Mesendoderm (in vitro differentiated cells): ENCODE data around the gene RECK.
"Not testable (repeated sequence)": the region's sequence is repeated elsewhere in the genome, so short reads cannot be mapped to it uniquely, and the experiment has no call there.

Source experiments
- DNase-seq: peaks from one replicate; pipeline ENCODE4 v3.0.0; 2013
- H2AK5ac ChIP-seq: 2 replicates; pipeline ENCODE4 v1.6.1; 2013; ENCODE audit warnings: low read length, inconsistent platforms
- H2BK120ac ChIP-seq: 2 replicates; pipeline ENCODE4 v1.6.1; 2013; ENCODE audit warnings: low read depth, mild to moderate bottlenecking, low read length, moderate library complexity, mixed read lengths
- H2BK15ac ChIP-seq: replicated peaks from 2 replicates; pipeline ENCODE4 v1.6.1; 2013; ENCODE audit warnings: low read depth, mild to moderate bottlenecking, moderate library complexity
- H2BK5ac ChIP-seq: 2 replicates; pipeline ENCODE4 v1.6.1; 2013; ENCODE audit warnings: low read length, inconsistent platforms
- H3K18ac ChIP-seq: 2 replicates; pipeline ENCODE4 v1.6.1; 2013; ENCODE audit warnings: mild to moderate bottlenecking, low read length, mixed read lengths
- H3K23ac ChIP-seq: one replicate; pipeline ENCODE4 v1.6.1; 2013; ENCODE audit warnings: low read length
- H3K27ac ChIP-seq: 2 replicates; pipeline ENCODE4 v1.5.1; 2013; ENCODE audit warnings: low read depth, mild to moderate bottlenecking, inconsistent platforms, low read length, moderate library complexity
- H3K27me3 ChIP-seq: 2 replicates; pipeline ENCODE4 v1.6.1; 2013; ENCODE audit warnings: low read length, control low read depth, mild to moderate bottlenecking, inconsistent platforms; ENCODE audit not compliant: insufficient read depth, poor library complexity
- H3K36me3 ChIP-seq: 2 replicates; pipeline ENCODE4 v1.6.1; 2013; ENCODE audit warnings: low read length, inconsistent platforms; ENCODE audit not compliant: control insufficient read depth, insufficient read depth
- H3K4ac ChIP-seq: one replicate; pipeline ENCODE4 v1.6.1; 2013; ENCODE audit warnings: low read depth, mild to moderate bottlenecking, low read length, moderate library complexity
- H3K4me1 ChIP-seq: 2 replicates; pipeline ENCODE4 v1.6.1; 2013; ENCODE audit warnings: low read depth, low read length, inconsistent platforms; ENCODE audit not compliant: control insufficient read depth
- H3K4me2 ChIP-seq: 2 replicates; pipeline ENCODE4 v1.6.1; 2013; ENCODE audit warnings: low read length
- H3K4me3 ChIP-seq: 2 replicates; pipeline ENCODE4 v1.5.1; 2013; ENCODE audit warnings: mild to moderate bottlenecking, low read length
- H3K56ac ChIP-seq: one replicate; pipeline ENCODE4 v1.6.1; 2013; ENCODE audit warnings: low read length
- H3K79me1 ChIP-seq: 2 replicates; pipeline ENCODE4 v1.6.1; 2013; ENCODE audit warnings: low read length, inconsistent platforms
- H3K79me2 ChIP-seq: 2 replicates; pipeline ENCODE4 v1.6.1; 2013; ENCODE audit warnings: mild to moderate bottlenecking, low read length; ENCODE audit not compliant: control insufficient read depth, insufficient read depth
- H3K9ac ChIP-seq: 2 replicates; pipeline ENCODE4 v1.6.1; 2013; ENCODE audit warnings: low read length, inconsistent platforms
- H4K5ac ChIP-seq: one replicate; pipeline ENCODE4 v1.6.1; 2013; ENCODE audit warnings: low read length
- H4K8ac ChIP-seq: one replicate; pipeline ENCODE4 v1.6.1; 2013; ENCODE audit warnings: low read depth, mild to moderate bottlenecking, control low read depth, low read length, moderate library complexity
- WGBS: extraction: QIAGEN DNeasy Blood & Tissue Kit; methylation state at CpG from one replicate; pipeline ENCODE4 v1.1.7; 2013; ENCODE audit warnings: low lambda C conversion rate, missing lambda C conversion rate; ENCODE audit not compliant: insufficient coverage; ENCODE audit errors: extremely low coverage; 5-methylcytosine and 5-hydroxymethylcytosine counted together

The RECK gene

DNA sequence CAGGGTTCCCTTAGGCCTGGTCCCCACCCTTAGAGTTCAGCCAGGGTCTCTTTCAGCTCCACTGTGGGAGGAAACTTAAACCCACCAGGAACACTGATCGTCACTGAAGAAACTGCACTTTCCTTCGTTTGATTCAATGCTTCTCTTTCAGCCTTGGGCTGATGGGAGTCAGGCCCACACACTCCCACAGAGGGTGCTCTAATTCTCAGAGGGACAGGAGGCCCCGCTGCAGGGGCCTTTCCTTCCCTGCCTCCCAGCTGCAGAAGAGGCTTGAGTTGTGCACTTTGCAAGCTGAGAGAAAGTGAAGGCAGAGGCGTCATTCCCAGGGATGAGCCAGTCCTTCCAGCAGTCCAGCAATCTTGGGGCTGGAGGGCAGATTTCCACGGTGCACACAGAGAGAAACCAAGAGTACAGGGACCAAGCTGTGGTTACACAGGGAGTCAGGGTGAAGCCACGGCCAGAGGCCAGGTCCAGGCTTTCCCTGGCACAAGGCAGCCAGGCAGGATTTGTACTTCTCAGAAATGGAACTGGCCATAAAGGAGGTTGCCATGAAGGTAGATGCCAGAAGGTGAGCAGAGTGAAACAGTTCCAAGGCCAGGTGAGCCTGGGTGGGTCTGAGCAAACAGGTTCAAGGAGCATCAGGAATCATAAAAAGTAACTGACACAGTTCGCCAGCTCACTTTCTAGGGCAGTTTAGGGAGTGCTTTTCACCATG, 89.5 kb downstream of the RECK start:
- H3K4me2 ChIP-seq, result no peak overlapping the region
- no peak overlapping the region for H2BK5ac ChIP-seq
- no peak overlapping the region for H3K27ac ChIP-seq
- no peaks in the 10 kb centered on the region for H3K79me2 ChIP-seq
- no peaks in the 10 kb centered on the region for H3K27me3 ChIP-seq
- H3K4me3 ChIP-seq, result no peak overlapping the region
- H3K79me1 ChIP-seq, result no peaks in the 10 kb centered on the region
- WGBS, result no CpG with 5 or more reads among the region's 7 CpGs
- H4K8ac ChIP-seq, result no peak overlapping the region
- H2BK120ac ChIP-seq, result no peak overlapping the region
- no peak overlapping the region for H3K23ac ChIP-seq
- H2BK15ac ChIP-seq, result no peak overlapping the region
- H4K5ac ChIP-seq, result no peak overlapping the region
- H3K36me3 ChIP-seq, result no peaks in the 10 kb centered on the region
- H3K4ac ChIP-seq, result no peak overlapping the region
- no peaks in the 10 kb centered on the region for H3K4me1 ChIP-seq
- H2AK5ac ChIP-seq, result no peak overlapping the region
- H3K56ac ChIP-seq, result no peak overlapping the region
- H3K18ac ChIP-seq, result no peak overlapping the region
- DNase-seq, result no peak
- no peak overlapping the region for H3K9ac ChIP-seq

DNA sequence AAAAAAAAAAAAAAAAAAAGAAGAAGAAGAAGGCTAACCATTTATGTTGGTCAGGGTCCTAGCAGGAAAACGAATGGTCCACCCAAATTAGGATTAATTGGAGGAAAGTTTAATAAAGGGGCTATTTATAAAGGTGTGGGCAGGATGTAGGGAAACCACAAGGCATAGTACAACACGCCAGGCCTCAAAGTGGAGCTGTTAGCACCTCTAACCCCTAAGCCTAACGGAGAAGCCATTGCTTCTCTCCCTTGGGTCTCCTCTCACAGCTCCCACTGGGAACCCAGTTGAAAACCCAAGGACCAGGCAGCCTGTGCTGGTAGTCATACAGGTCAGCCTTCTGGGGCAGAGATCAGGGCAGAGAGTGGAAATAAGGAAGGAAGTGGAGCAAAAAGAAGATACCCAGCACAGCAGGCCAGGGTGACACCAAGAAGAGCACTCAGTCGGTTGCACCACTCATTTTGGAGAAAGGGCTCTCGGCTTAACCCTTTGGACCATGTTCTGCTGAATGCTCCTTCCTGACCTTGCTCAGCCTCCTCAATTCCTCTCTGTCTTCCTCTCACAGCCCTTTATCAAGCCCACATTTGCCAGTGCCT, 91.0 kb downstream of the RECK start:
- no peaks in the 10 kb centered on the region for H3K27me3 ChIP-seq
- no peak overlapping the region for H2BK5ac ChIP-seq
- H2BK120ac ChIP-seq, result no peak overlapping the region
- DNase-seq, result no peak
- no peak overlapping the region for H2AK5ac ChIP-seq
- no peak overlapping the region for H3K4ac ChIP-seq
- WGBS, result no CpG with 5 or more reads among the region's 5 CpGs
- no peak overlapping the region for H2BK15ac ChIP-seq
- H3K4me2 ChIP-seq, result no peak overlapping the region
- no peak overlapping the region for H3K56ac ChIP-seq
- no peaks in the 10 kb centered on the region for H3K4me1 ChIP-seq
- H4K8ac ChIP-seq, result no peak overlapping the region
- no peak overlapping the region for H4K5ac ChIP-seq
- H3K79me2 ChIP-seq, result no peaks in the 10 kb centered on the region
- H3K4me3 ChIP-seq, result no peak overlapping the region
- no peaks in the 10 kb centered on the region for H3K79me1 ChIP-seq
- no peak overlapping the region for H3K23ac ChIP-seq
- H3K9ac ChIP-seq, result no peak overlapping the region
- H3K36me3 ChIP-seq, result no peaks in the 10 kb centered on the region
- H3K27ac ChIP-seq, result no peak overlapping the region
- H3K18ac ChIP-seq, result no peak overlapping the region

DNA sequence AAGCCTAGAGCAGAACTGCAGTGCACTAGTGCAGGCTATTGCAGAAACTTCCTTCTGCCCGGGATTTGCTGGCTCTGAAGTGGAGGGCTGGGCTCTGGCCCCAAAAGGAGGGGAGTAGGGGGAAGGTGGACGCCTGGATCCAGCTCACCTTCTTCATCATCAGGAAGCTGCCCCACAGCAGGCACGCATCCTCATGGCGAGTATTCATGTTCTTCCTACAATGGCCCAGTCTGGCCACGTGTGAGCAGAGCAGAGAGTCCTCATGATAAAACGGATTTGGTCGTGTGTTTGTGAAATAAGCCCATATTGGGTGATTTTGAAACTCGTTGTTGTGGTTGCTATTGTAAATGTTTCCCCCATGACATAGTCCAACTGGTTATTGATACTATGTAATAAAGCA, 91.6 kb downstream of the RECK start:
- Histone ChIP-seq H3K23ac (no peak overlapping the region), H3K56ac (no peak overlapping the region), H3K4me3 (no peak overlapping the region), H4K8ac (no peak overlapping the region), H3K4ac (no peak overlapping the region), H3K79me2 (no peaks in the 10 kb centered on the region), H3K36me3 (no peaks in the 10 kb centered on the region), H2BK120ac (no peak overlapping the region), H3K27me3 (no peaks in the 10 kb centered on the region), H3K9ac (no peak overlapping the region), H2BK15ac (no peak overlapping the region), H3K4me2 (no peak overlapping the region), H3K18ac (no peak overlapping the region), H3K4me1 (no peaks in the 10 kb centered on the region), H3K27ac (no peak overlapping the region), H2AK5ac (no peak overlapping the region), H2BK5ac (no peak overlapping the region), H4K5ac (no peak overlapping the region), H3K79me1 (no peaks in the 10 kb centered on the region)
- WGBS, result no CpG with 5 or more reads among the region's 8 CpGs
- DNase-seq, result no peak

DNA sequence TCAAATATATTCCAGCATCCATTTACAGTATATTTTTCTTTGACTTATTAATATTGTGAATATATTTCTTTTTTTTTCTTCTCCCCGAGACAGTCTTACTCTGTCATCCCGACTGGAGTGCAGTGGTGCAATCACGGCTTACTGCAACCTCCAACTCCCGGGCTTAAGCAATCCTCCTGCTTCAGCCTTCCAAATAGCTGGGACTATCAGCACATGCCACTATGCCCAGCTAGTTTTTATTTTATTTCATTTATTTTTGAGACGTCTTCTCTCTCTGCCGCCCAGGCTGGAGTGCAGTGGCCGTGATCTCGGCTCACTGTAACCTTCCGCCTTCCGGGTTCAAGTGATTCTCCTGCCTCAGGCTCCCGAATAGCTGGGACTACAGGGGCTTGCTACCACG, 92.4 kb downstream of the RECK start:
- Histone ChIP-seq H3K36me3 (no peaks in the 10 kb centered on the region), H3K4me3 (no peak overlapping the region), H3K9ac (no peak overlapping the region), H3K27ac (no peak overlapping the region), H3K56ac (no peak overlapping the region), H3K4me1 (no peaks in the 10 kb centered on the region), H2BK120ac (no peak overlapping the region), H4K8ac (no peak overlapping the region), H3K18ac (no peak overlapping the region), H3K27me3 (no peaks in the 10 kb centered on the region), H2BK5ac (no peak overlapping the region), H3K4me2 (no peak overlapping the region), H3K79me1 (no peaks in the 10 kb centered on the region), H4K5ac (no peak overlapping the region), H3K4ac (no peak overlapping the region), H3K79me2 (no peaks in the 10 kb centered on the region), H2BK15ac (no peak overlapping the region), H2AK5ac (no peak overlapping the region), H3K23ac (no peak overlapping the region)
- WGBS, result no CpG with 5 or more reads among the region's 12 CpGs
- DNase-seq, result no peak

DNA sequence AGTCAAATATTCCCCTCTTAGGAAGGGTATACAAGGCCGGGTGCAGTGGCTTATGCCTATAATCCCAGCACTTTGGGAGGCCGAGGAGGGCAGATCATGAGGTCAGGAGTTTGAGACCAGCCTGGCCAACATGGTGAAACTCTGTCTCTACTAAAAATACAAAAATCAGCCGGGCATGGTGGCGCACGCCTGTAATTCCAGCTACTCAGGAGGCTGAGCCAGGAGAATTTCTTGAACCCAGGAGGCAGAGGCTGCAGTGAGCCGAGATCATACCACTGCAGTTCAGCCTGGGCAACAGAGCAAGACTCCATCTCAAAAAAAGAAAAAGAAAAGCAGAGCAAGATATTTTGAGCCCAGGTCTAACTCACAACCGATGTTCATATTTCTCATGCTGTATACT, 95.0 kb downstream of the RECK start:
- H4K5ac ChIP-seq, H3K56ac ChIP-seq, H3K23ac ChIP-seq, H3K27me3 ChIP-seq, H3K4ac ChIP-seq, H2AK5ac ChIP-seq, H2BK15ac ChIP-seq, H3K79me2 ChIP-seq, H2BK5ac ChIP-seq, H4K8ac ChIP-seq, DNase-seq, H3K4me1 ChIP-seq, H3K18ac ChIP-seq, H3K4me3 ChIP-seq, H3K36me3 ChIP-seq, H3K4me2 ChIP-seq, H3K9ac ChIP-seq, H2BK120ac ChIP-seq, H3K79me1 ChIP-seq, H3K27ac ChIP-seq: not testable (repeated sequence)
- WGBS, result no CpG with 5 or more reads among the region's 7 CpGs

DNA sequence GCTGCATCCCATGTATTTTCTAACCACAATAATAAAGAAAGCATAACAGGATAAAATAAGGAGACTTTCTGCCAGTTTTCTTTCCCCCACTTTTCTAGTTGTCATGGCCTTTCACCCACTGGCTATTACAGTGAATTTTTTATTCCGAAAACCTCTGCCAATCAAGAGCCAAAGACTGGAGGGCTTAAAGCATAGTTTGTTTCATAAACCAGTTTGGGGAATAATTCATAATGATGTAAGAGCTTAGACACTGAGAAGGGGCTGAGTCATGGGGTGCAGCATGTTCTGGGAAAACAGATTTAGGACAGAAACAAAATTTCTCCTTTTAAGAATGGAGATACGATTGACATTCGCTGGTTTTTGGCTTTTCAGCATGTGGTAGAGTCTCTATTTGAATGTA, 95.4 kb downstream of the RECK start:
- no peaks in the 10 kb centered on the region for H3K36me3 ChIP-seq
- no peak overlapping the region for H2BK5ac ChIP-seq
- no peak overlapping the region for H3K56ac ChIP-seq
- no peaks in the 10 kb centered on the region for H3K79me1 ChIP-seq
- no peak overlapping the region for H3K4me2 ChIP-seq
- no peak overlapping the region for H3K9ac ChIP-seq
- H3K79me2 ChIP-seq, result no peaks in the 10 kb centered on the region
- no peak overlapping the region for H3K18ac ChIP-seq
- no peak overlapping the region for H2AK5ac ChIP-seq
- no peak for DNase-seq
- H3K4me3 ChIP-seq, result no peak overlapping the region
- H2BK120ac ChIP-seq, result no peak overlapping the region
- WGBS, result no CpG with 5 or more reads among the region's 3 CpGs
- no peaks in the 10 kb centered on the region for H3K27me3 ChIP-seq
- H3K4ac ChIP-seq, result no peak overlapping the region
- H4K5ac ChIP-seq, result no peak overlapping the region
- H3K27ac ChIP-seq, result no peak overlapping the region
- peaks cover 6% of the 10 kb centered on the region for H3K4me1 ChIP-seq
- no peak overlapping the region for H2BK15ac ChIP-seq
- H4K8ac ChIP-seq, result no peak overlapping the region
- H3K23ac ChIP-seq, result no peak overlapping the region
